Left lobe of liver (tissue), 2 donors: ENCODE measurements around the gene EPAS1. TPM values are rescaled to one million over a fixed set of nuclear protein-coding genes. Genes with fewer than 3 reads are reported as not detected.
"Not testable (repeated sequence)": the region's sequence is repeated elsewhere in the genome, so short reads cannot be mapped to it uniquely, and the experiment has no call there.

Source experiments
- ATAC-seq: fragments of 200-7000 bp; cut with Tn5 transposase; one replicate; pipeline ENCODE4 v1.9.1; 2020; ENCODE audit warnings: mild to moderate bottlenecking, moderate library complexity
- DNase-seq: peaks from one replicate; pipeline ENCODE4 v3.0.0-alpha.2; 2020; ENCODE audit warnings: low spot score
- total RNA-seq: library from RNA; stranded (reverse); gene quantifications from one replicate; pipeline ENCODE4 v1.2.1, GENCODE V29; 2021
- donor health status: DM: no; HTN: no; CAD: no; lungs with moderate emphysema.
- donor health status: DM: no; HTN: yes; CAD: no.

EPAS1 gene
- total RNA-seq, 1 donor from 2014 or later: 127 TPM

- DNase-seq (no peak), ATAC-seq (no peak)
These were observed 96.7 kb downstream of the EPAS1 start for GRCh38 chr2:46393865-46394264.

DNA sequence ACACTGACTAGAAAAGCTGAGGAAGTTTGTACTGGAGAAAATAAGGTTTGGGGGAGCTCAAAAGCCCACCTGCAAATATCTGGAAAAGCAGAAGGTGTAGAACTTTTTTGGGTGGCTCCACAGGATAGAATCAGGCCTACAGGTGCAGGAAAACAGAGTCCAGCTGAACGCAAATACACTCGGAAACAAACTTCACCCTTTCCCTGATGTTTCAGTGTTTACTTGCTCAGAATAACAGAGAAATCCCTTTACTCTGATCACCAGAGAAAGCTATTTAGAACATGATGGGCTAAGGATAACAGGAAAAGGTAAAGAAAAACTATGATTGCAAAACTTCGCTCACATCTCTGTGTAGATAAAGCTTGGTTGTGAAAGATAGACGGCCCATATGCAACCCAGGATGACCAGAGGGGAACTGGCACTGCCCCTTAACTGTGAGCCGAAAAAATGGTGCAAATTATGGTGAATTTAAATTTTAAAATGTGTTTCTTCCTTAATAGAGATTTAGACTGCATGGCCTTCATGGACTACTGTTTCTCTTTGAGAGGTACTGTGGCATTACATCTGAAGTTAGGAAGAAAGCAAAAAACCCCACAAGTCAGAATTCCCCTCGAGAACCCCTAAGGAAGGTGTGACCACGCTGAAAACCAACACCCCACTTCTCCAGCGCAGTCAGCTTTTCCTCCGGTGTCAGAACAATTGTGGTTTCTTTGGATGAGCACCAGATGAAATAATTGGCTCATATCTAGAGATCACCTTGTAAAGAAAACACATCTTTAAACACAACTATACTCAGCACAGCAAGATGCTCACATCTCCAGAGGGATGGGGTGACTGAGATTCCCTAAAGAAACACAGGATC is 97.7 kb downstream of the EPAS1 start:
- ATAC-seq: peak; percentile 34
- no peak for DNase-seq

GRCh38 chr2:46395730-46396129 is 98.5 kb downstream of the EPAS1 start:
- not testable (repeated sequence) for DNase-seq, ATAC-seq

DNA sequence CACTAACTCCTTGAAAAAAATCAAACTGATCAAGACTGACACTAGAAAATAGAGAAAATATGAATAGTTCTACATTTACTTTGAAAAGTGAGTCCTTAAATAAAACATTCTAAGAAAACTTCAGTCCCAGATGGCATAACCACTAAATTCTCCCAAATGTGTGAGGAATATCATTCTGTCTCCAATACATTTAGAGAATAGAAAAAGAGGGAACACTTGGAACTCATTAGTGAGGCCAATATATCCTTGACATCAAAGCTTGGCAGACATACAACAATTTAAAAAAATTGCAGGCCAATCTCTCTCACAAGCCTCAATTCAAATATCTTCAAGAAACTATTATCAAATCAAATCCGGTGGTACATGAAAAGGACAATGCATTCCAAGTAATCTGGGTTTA is 102.8 kb downstream of the EPAS1 start:
- ATAC-seq (no peak), DNase-seq (no peak)

DNA sequence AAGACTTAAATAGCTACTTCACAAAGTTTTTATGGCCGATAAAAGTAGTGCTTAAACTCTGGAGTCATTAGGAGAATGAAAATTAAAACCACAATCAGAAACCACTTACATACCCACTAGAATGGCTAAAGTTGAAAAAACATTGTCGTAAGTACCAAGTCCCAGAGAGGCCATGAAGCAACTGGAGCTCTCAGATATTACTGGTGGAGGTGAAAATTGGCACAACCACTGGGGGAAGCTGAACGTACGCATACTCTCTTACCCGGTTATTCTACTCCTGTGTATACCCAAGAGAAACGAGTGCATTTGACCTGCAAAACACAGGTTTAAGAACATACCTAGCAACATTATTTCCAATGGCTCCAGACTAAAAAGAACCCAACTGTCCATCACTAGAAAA is 105.7 kb downstream of the EPAS1 start:
- ATAC-seq: no peak

DNA sequence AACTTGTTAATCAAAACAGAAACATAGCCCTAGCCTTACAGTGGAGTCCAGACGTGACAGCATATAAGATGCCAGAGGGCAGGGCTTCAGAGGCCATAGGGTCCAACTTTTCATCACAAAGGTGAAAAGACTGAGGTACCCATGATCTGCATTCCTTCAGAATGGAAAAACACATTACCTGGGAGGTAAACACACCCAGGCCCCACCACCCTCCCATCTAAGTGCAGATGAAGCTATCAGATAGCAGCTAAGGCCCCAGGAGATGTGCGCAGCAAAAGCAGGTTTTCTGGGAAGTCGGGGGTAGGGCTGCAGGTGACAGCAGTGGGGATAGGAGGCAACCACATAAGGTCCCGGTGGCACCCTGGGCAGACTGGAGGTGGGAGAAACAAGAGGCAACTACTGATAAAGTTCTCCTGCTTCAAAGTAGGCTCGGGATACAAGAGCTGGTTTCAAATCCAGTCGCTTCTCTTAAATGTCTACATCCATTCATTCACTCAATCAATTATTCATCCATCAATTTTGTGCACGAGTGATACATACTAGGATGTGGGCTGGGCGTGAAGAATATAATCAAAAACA is 107.1 kb downstream of the EPAS1 start:
- DNase-seq (no peak), ATAC-seq (no peak)

More for the DNA sequence above, 105.7 kb downstream of the EPAS1 start:
- DNase-seq: no peak

DNA sequence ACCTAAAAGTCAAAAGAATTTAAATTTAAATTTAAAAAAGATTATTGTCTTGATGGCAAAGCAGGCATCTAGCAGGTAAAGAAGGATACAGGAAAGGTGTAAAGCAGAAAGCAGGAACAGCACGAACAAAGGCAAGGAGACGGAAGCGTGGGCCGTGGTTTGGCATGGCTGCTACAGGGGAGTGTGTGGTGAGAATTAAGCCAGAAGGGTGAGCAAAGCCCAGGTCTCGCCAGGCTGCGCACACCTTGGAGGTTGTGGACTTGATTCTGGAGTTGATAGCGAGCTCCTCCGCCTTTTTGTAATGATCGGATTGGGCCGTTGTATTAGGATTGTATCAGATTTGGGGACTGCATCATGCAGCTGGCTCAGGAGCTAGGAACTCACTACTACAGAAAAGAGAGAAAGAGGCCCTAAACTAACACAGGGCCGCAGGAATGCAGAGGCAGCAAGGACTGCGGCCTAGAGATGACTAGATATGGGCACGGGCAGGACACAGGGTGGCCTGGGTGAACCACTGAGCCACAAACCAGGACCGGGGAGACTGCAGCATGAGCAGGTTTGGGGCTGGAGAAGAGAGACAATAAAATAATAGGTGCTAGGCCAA is 110.7 kb downstream of the EPAS1 start:
- DNase-seq (no peak), ATAC-seq (no peak)

DNA sequence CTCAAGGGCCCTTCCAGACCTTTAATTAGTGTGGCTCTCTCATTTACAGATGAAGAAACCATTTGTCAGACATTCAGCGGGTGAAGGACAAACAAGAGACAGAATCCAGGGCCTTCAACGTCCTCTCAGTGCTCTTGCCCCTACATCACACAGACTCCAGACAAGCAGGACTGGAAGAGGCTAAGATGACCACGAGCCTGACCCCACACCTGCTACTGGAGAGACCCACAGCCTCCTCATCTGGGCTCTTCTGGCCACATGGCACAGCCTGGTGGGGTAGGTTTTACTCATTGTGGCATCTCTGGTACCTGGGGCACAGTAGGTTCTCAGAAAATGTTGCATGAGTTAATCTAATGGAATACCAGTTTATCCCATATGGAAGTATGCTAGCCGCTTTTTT is 112.5 kb downstream of the EPAS1 start:
- no peak for DNase-seq

GRCh38 chr2:46410273-46411244 is 113.4 kb downstream of the EPAS1 start:
- DNase-seq (peak; percentile 71), ATAC-seq (peak; percentile 51)

More for the DNA sequence above, 112.5 kb downstream of the EPAS1 start:
- no peak for ATAC-seq

DNA sequence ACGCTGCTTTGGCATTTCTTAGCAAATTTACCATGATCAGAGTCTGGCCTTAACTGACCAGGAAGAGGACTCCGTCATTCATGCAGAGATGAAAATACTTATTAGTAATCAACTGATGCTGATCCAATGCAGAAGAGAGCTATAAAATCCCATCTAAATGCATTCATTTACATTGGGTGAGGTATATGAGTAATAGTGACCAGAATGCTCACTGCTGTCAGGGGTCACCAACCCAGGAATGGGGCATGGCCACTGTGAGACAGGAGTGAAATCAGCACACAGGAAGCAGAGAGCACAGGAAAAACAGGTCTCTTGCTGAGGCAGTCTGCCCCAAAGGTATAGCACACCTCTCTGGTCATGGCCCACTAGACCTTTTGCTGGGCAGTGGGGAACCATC is 114.0 kb downstream of the EPAS1 start:
- no peak for ATAC-seq

GRCh38 chr2:46411985-46412384 is 114.8 kb downstream of the EPAS1 start:
- DNase-seq (no peak), ATAC-seq (no peak)

More for the DNA sequence above, 114.0 kb downstream of the EPAS1 start:
- no peak for DNase-seq

DNA sequence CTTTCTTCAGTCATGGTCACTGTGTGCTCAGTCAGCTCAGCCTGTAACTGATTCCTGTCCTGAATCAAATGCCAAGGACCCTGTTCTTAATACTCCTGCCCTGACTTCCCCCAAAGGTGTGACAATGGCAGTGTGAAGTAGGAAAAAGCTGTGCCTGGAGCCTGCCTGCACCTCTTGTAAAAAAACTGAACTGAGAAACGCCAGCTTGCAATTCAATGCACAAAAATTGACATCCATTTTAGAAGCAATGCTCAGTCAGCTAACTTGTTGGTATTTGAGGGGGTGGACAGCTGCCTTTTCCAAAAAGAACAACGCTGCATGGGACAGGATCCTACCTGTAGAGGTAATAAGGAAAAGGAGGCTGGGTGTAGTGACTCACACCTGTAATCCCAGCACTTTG is 115.9 kb downstream of the EPAS1 start:
- no peak for DNase-seq
- no peak for ATAC-seq

DNA sequence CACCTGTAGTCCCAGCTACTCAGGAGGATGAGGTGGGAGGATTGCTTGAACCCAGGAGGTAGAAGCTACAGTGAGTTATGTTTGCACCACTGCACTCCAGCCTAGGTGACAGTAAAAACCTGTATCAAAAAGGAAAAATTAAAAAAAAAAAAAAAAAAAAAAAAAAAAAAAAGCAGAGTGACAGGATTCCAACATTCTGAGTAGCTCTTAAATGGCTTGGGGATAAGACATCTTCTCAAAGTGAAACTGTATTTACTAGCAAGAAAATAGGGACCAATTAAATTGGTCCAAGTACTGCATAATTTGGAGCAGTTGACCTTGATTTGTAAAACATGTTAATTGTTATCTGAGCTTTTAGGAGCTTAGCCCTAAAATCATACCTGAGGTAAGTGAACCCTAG is 116.4 kb downstream of the EPAS1 start:
- no peak for ATAC-seq

DNA sequence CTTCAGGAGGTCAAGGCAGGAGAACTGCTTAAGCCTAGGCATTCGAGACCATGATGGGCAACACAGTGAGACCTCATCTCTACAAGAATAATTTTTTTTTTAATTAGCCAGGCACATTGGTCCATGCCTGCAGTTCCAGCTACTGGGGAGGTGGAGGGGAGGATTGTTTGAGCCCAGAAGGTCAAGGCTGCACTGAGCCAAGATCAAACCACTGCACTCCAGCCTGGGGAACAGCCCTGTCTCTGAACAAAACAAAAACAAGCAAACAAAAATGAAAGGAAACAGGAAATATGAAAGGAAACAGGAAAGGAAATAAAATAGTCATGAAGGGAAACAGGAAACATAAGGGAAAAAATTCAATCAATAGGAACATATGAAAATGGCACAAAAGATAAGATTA is 117.5 kb downstream of the EPAS1 start:
- peak; percentile 41 for ATAC-seq
- DNase-seq: no peak

More for the DNA sequence above, 116.4 kb downstream of the EPAS1 start:
- DNase-seq: no peak

GRCh38 chr2:46416280-46416679 is 119.1 kb downstream of the EPAS1 start:
- DNase-seq: no peak
- ATAC-seq: no peak

DNA sequence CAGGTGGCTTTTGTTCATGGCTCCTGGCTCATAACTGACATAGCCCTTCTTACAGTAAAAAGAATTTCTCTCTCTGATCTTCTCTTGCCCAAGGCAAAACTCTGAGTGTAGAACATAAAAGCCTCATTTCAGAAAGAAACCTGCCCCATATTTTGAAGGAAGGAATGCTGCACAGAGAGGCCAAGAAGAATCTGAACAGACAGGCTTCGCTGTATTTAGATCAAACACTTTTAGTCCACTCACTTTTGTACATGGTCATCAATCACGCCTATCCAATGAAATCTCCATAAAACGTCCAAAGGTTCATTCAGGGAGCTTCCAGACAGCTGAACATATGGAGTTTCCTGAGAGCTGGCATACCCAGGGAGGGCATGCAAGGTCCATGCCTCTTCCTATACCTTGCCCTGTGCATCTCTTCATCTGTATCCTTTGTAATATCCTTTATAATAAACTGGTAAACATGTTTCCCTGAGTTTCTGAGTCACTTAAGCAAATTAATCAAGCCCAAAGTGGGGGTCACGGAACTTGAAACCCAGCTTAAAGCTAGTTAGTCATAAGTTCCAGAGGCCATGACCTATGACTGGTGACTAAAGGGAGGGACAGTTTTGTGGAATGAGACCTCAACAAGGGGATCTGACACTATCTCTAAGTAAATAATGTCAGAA is 119.7 kb downstream of the EPAS1 start:
- no peak for ATAC-seq
- DNase-seq: no peak

- ATAC-seq (no peak), DNase-seq (no peak)
These were observed 123.7 kb downstream of the EPAS1 start for GRCh38 chr2:46420945-46421344.

- DNase-seq (no peak), ATAC-seq (no peak)
These were observed 124.2 kb downstream of the EPAS1 start for GRCh38 chr2:46421361-46421760.

DNA sequence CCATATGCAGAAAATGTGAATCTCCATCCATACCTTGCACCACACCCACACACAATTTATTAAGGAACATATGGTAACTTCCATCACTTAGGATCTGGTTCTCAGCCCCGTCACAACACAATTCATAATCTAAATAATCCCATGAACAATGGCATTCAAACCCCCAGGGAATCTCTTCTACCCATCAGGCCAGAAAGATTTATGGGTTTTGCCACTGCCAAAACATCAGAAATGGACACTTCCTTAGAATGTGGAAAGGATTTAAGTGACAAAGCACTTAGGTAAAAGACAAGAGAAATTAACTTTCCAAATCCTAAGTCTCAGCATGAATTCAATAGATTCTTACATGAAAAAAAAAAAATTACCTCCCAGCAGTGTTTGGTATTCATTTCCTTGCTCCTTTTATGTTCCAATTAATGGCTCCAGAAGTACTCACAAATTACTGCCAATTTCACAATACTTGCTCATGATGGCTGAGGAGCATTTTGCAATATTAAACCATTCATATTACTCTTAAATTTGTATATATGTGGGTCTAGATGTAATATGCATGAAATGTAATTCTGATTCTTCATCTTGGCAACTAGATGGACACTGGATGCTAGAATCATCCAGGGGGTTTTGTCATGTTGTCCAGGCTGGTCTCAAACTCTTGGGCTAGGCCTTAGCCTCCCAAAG is 125.6 kb downstream of the EPAS1 start:
- ATAC-seq: no peak
- no peak for DNase-seq

GRCh38 chr2:46424937-46425336 is 127.7 kb downstream of the EPAS1 start:
- DNase-seq (no peak), ATAC-seq (no peak)
